NB4 (cell line): Measurements from ENCODE around the gene ANAPC1.
"Not testable (repeated sequence)": the region's sequence is repeated elsewhere in the genome, so short reads cannot be mapped to it uniquely, and the experiment has no call there.

ENCODE experiments used
- MYC ChIP-seq: IDR thresholded peaks from 2 replicates; pipeline ENCODE4 v1.6.1; 2011; ENCODE audit warnings: low read depth, low read length
- TF ChIP-seq, protein P1 (sequence below): IDR thresholded peaks from one replicate; pipeline ENCODE4 v1.5.1; 2012; ENCODE audit warnings: low read depth, low read length

DNA sequence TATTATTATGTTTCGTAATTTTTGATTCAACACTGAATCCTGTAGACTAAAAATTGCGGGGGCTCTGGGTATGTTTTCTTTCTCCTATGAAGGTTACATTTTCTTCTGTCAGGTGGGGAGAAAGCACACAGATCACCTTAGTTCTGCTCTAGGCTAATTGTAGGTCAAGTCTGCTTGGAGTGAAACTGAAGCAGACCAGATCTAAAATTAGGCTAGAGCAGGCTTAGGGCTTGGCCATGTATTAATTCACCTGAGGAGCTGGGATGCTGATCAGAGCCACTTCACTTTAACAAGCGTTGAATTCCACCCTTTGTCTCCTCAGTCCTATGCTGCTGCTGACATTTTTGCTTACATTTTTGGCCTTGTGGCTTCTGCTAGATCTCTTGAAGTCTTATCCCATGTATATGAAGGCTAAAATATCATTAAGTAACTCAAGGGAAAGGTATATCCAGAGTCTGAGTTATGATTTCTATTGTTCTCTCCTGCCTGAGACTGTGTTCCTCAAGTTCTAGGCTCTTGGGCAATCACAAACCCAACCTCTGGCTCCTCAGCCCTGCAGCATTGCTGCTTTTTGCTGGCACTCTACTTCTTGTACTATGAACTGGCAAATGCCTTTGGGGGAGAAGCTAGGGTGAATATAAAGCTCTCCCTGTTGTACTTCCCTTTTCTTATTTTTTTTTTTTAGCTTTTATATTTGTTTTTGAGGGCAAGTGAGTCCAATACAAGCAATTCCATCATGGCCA, 112.9 kb downstream of the ANAPC1 start:
- TF ChIP-seq, protein P1, sequence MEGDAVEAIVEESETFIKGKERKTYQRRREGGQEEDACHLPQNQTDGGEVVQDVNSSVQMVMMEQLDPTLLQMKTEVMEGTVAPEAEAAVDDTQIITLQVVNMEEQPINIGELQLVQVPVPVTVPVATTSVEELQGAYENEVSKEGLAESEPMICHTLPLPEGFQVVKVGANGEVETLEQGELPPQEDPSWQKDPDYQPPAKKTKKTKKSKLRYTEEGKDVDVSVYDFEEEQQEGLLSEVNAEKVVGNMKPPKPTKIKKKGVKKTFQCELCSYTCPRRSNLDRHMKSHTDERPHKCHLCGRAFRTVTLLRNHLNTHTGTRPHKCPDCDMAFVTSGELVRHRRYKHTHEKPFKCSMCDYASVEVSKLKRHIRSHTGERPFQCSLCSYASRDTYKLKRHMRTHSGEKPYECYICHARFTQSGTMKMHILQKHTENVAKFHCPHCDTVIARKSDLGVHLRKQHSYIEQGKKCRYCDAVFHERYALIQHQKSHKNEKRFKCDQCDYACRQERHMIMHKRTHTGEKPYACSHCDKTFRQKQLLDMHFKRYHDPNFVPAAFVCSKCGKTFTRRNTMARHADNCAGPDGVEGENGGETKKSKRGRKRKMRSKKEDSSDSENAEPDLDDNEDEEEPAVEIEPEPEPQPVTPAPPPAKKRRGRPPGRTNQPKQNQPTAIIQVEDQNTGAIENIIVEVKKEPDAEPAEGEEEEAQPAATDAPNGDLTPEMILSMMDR = not testable (repeated sequence)
- TF ChIP-seq MYC = not testable (repeated sequence)
